GM10847 (cell line): ENCODE results near the gene WTIP.

ENCODE experiments used
- POLR2A ChIP-seq: IDR thresholded peaks from 2 replicates; pipeline ENCODE4 v1.6.1; 2011; ENCODE audit not compliant: insufficient read length; ENCODE audit errors: extremely low read depth

Gene WTIP

GRCh38 chr19:34495416-34495815 is 13.9 kb downstream of the WTIP start:
- TF ChIP-seq POLR2A = no peak

GRCh38 chr19:34497112-34497805 is 15.7 kb downstream of the WTIP start:
- no peak for TF ChIP-seq POLR2A

- no peak for TF ChIP-seq POLR2A
Measured at GRCh38 chr19:34499155-34499834, 17.7 kb downstream of the WTIP start.

- TF ChIP-seq POLR2A = no peak
Measured at GRCh38 chr19:34500656-34501120, 19.1 kb downstream of the WTIP start.

GRCh38 chr19:34501339-34502320 is 20.1 kb downstream of the WTIP start:
- TF ChIP-seq POLR2A = no peak

GRCh38 chr19:34502582-34503411 is 21.2 kb downstream of the WTIP start:
- TF ChIP-seq POLR2A = no peak

GRCh38 chr19:34503531-34504272 is 22.1 kb downstream of the WTIP start:
- TF ChIP-seq POLR2A = no peak

GRCh38 chr19:34504273-34504808 is 22.8 kb downstream of the WTIP start:
- no peak for TF ChIP-seq POLR2A

- no peak for TF ChIP-seq POLR2A
Measured at GRCh38 chr19:34504809-34505291, 23.3 kb downstream of the WTIP start.

- no peak for TF ChIP-seq POLR2A
Measured at GRCh38 chr19:34505321-34506025, 23.9 kb downstream of the WTIP start.

GRCh38 chr19:34506026-34506370 is 24.4 kb downstream of the WTIP start:
- TF ChIP-seq POLR2A = no peak

- no peak for TF ChIP-seq POLR2A
Measured at GRCh38 chr19:34507414-34508067, 26.0 kb downstream of the WTIP start.
